ENCODE measurements around the gene SELENOO.
A peak's percentile ranks its signal among the peaks of the same experiment; 100 is the strongest.

Gene SELENOO

DNA sequence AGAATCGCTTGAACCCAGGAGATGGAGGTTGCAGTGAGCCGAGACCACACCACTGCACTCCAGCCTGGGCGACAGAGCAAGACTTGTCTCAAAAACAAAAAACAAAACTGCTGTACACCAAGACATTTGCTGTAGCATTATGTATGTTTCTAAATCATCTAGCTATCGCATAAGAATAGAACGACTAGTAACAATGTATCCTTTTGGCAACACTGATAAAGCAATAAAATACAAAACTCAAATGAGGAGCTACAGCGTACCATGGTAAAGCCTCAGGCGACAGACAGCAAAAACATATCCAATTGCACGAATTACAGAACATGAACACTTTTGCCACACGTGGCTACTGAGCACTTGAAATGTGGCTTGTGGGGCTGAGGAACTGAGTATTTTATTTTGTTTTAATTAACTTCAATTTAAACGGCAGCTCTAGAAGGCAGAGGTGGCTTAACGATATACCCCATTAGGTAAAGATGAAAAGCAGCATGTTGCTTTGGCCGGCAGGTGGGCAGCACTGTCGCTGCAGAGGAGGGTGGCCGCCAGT is 41.7 kb downstream of the SELENOO start:
- no peak for TF ChIP-seq CTCF (conservative IDR thresholded peaks at IDR 0.05; ENCODE audit: low read depth, low read length)
- peak overlapping the region; percentile 27 for H3K4me3 ChIP-seq (ENCODE audit: low read length)
- no peak for DNase-seq (ENCODE audit: low read depth)

GRCh38 chr22:50243685-50244419 is 43.0 kb downstream of the SELENOO start:
- DNase-seq (ENCODE audit: low read depth), result no peak
- TF ChIP-seq CTCF (conservative IDR thresholded peaks at IDR 0.05; ENCODE audit: low read depth, low read length), result no peak

GRCh38 chr22:50244420-50245213 is 43.8 kb downstream of the SELENOO start, which contains the start of gene TUBGCP6:
Gene TUBGCP6 (minus strand): TSS chr22:50245023. CDS start chr22:50244459, 564 bp downstream.
- TF ChIP-seq CTCF (conservative IDR thresholded peaks at IDR 0.05; ENCODE audit: low read depth, low read length), result peak; percentile 27
- H3K4me3 ChIP-seq (ENCODE audit: low read length), result peak within 1 kb of the TSS; percentile 98
- DNase-seq (ENCODE audit: low read depth), result peak; percentile 64

More at GRCh38 chr22:50243685-50244419, 43.0 kb downstream of the SELENOO start:
- peak overlapping the region; percentile 98 for H3K4me3 ChIP-seq (ENCODE audit: low read length)

GRCh38 chr22:50245214-50246072 is 44.6 kb downstream of the SELENOO start:
- TF ChIP-seq CTCF (conservative IDR thresholded peaks at IDR 0.05; ENCODE audit: low read depth, low read length), result no peak
- DNase-seq (ENCODE audit: low read depth), result no peak

GRCh38 chr22:50246242-50247175 is 45.7 kb downstream of the SELENOO start:
- H3K4me3 ChIP-seq (ENCODE audit: low read length), result no peak overlapping the region
- DNase-seq (ENCODE audit: low read depth), result no peak
- TF ChIP-seq CTCF (conservative IDR thresholded peaks at IDR 0.05; ENCODE audit: low read depth, low read length), result no peak

More at GRCh38 chr22:50245214-50246072, 44.6 kb downstream of the SELENOO start:
- H3K4me3 ChIP-seq (ENCODE audit: low read length), result peak overlapping the region; percentile 98
